GM21367 (cell line): ENCODE results near the gene ASTN2.

ENCODE experiments used
- ATAC-seq: cut with Tn5 transposase; IDR thresholded peaks from one replicate; pipeline ENCODE4 v1.9.1; 2021; ENCODE audit not compliant: unreplicated experiment

The ASTN2 gene

GRCh38 chr9:116411506-116411905, 1003.4 kb downstream of the ASTN2 start:
- ATAC-seq: no peak

GRCh38 chr9:116409638-116410037, 1005.2 kb downstream of the ASTN2 start:
- ATAC-seq: no peak

GRCh38 chr9:116409129-116409528, 1005.7 kb downstream of the ASTN2 start:
- no peak for ATAC-seq

GRCh38 chr9:116406469-116406868, 1008.4 kb downstream of the ASTN2 start:
- no peak for ATAC-seq

- no peak for ATAC-seq
Observed at GRCh38 chr9:116405321-116405720, 1009.5 kb downstream of the ASTN2 start.

GRCh38 chr9:116404228-116404627, 1010.6 kb downstream of the ASTN2 start:
- ATAC-seq: no peak

GRCh38 chr9:116403171-116403570, 1011.7 kb downstream of the ASTN2 start:
- no peak for ATAC-seq

GRCh38 chr9:116395699-116396037, 1019.2 kb downstream of the ASTN2 start:
- ATAC-seq: no peak

- ATAC-seq: no peak
Observed at GRCh38 chr9:116394894-116395698, 1019.8 kb downstream of the ASTN2 start.

GRCh38 chr9:116394070-116394469, 1020.8 kb downstream of the ASTN2 start:
- ATAC-seq: no peak

GRCh38 chr9:116393198-116393597, 1021.7 kb downstream of the ASTN2 start:
- no peak for ATAC-seq

- ATAC-seq: no peak
Observed at GRCh38 chr9:116391306-116391900, 1023.5 kb downstream of the ASTN2 start.

- peak; percentile 72 for ATAC-seq
Observed at GRCh38 chr9:116390303-116391228, 1024.3 kb downstream of the ASTN2 start.

GRCh38 chr9:116389541-116390302, 1025.1 kb downstream of the ASTN2 start:
- ATAC-seq: no peak

GRCh38 chr9:116387934-116388698, 1026.7 kb downstream of the ASTN2 start:
- ATAC-seq: peak; percentile 46

GRCh38 chr9:116383936-116384335, 1030.9 kb downstream of the ASTN2 start:
- no peak for ATAC-seq

GRCh38 chr9:116383133-116383532, 1031.7 kb downstream of the ASTN2 start:
- no peak for ATAC-seq

- ATAC-seq: no peak
Observed at GRCh38 chr9:116382053-116382452, 1032.8 kb downstream of the ASTN2 start.

- no peak for ATAC-seq
Observed at GRCh38 chr9:116381350-116381749, 1033.5 kb downstream of the ASTN2 start.

- no peak for ATAC-seq
Observed at GRCh38 chr9:116380496-116380995, 1034.3 kb downstream of the ASTN2 start.
